Duodenal mucosa (tissue), 2 donors: ENCODE results near the gene DET1.
"Not testable (repeated sequence)": the region's sequence is repeated elsewhere in the genome, so short reads cannot be mapped to it uniquely, and the experiment has no call there.

ENCODE experiments used
- H3K27ac ChIP-seq: one replicate; pipeline ENCODE4 v1.7.0; 2013; ENCODE audit warnings: low read depth, low read length
- H3K27me3 ChIP-seq, 2 donors: one replicate each; pipeline ENCODE4 v1.7.0; 2013; ENCODE audit warnings: low read length in 2 of 2, control low read depth in 1 of 2; ENCODE audit not compliant: insufficient read depth in 2 of 2, control insufficient read depth in 1 of 2
- H3K36me3 ChIP-seq, 2 donors: one replicate each; pipeline ENCODE4 v1.7.0; 2013; ENCODE audit warnings: low read length in 2 of 2, control low read depth in 1 of 2; ENCODE audit not compliant: insufficient read depth in 2 of 2, control insufficient read depth in 1 of 2
- H3K4me1 ChIP-seq, 2 donors: one replicate each; pipeline ENCODE4 v1.7.0; 2013; ENCODE audit warnings: low read length in 2 of 2, control low read depth in 1 of 2; ENCODE audit not compliant: insufficient read depth in 2 of 2, control insufficient read depth in 1 of 2
- H3K4me3 ChIP-seq, 2 donors: one replicate each; pipeline ENCODE4 v1.7.0; 2013; ENCODE audit warnings: low read length in 2 of 2, low read depth in 1 of 2
- H3K9ac ChIP-seq, 2 donors: one replicate each; pipeline ENCODE4 v1.7.0; 2013; ENCODE audit warnings: low read length in 2 of 2, low read depth in 1 of 2
- H3K9me3 ChIP-seq, 2 donors: one replicate each; pipeline ENCODE4 v1.7.0; 2013; ENCODE audit warnings: low read length in 2 of 2, control low read depth in 1 of 2; ENCODE audit not compliant: control insufficient read depth in 1 of 2

DET1 gene

DNA sequence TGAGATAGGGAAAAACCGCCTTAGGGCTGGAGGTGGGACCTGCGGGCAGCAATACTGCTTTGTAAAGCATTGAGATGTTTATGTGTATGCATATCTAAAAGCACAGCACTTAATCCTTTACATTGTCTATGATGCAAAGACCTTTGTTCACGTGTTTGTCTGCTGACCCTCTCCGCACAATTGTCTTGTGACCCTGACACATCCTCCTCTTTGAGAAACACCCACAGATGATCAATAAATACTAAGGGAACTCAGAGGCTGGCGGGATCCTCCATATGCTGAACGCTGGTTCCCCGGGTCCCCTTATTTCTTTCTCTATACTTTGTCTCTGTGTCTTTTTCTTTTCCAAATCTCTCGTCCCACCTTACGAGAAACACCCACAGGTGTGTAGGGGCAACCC is 5.4 kb downstream of the DET1 start:
- H3K36me3 ChIP-seq, H3K9me3 ChIP-seq, H3K4me1 ChIP-seq, H3K27ac ChIP-seq, H3K4me3 ChIP-seq, H3K27me3 ChIP-seq, H3K9ac ChIP-seq: not testable (repeated sequence)

DNA sequence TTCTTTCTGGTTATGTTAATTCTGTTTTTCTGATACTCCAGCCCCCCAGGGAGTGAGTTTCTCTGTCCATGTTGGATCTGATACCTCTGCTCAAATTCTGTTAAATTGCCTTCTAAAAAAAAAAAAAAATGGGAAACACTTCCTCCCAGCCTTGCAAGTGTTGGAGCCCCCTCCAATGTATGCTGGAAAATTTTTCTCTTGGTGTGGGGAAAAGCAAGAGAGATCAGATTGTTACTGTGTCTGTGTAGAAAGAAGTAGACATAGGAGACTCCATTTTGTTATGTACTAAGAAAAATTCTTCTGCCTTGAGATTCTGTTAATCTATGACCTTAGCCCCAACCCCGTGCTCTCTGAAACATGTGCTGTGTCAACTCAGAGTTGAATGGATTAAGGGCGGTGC is 6.1 kb downstream of the DET1 start:
- not testable (repeated sequence) for H3K36me3 ChIP-seq, H3K9me3 ChIP-seq, H3K4me1 ChIP-seq, H3K27me3 ChIP-seq, H3K27ac ChIP-seq, H3K9ac ChIP-seq, H3K4me3 ChIP-seq

- Histone ChIP-seq H3K4me1 (no peaks in the 10 kb centered on the region), H3K4me3 (no peak overlapping the region), H3K36me3 (no peaks in the 10 kb centered on the region), H3K9me3 (no peaks in the 10 kb centered on the region), H3K27me3 (no peaks in the 10 kb centered on the region), H3K9ac (no peak overlapping the region), H3K27ac (no peak overlapping the region)
Observed at GRCh38 chr15:88539441-88539840, 7.0 kb downstream of the DET1 start.

GRCh38 chr15:88538972-88539371 is 7.5 kb downstream of the DET1 start:
- H3K4me1 ChIP-seq: no peaks in the 10 kb centered on the region

GRCh38 chr15:88537591-88538317 is 8.7 kb downstream of the DET1 start:
- no peak overlapping the region for H3K4me3 ChIP-seq
- H3K27ac ChIP-seq: no peak overlapping the region
- no peaks in the 10 kb centered on the region for H3K9me3 ChIP-seq
- H3K9ac ChIP-seq: no peak overlapping the region
- no peaks in the 10 kb centered on the region for H3K27me3 ChIP-seq
- no peaks in the 10 kb centered on the region for H3K36me3 ChIP-seq
- no peaks in the 10 kb centered on the region for H3K4me1 ChIP-seq

More at GRCh38 chr15:88538972-88539371, 7.5 kb downstream of the DET1 start:
- Histone ChIP-seq H3K36me3 (no peaks in the 10 kb centered on the region), H3K9me3 (no peaks in the 10 kb centered on the region), H3K4me3 (no peak overlapping the region), H3K27me3 (no peaks in the 10 kb centered on the region), H3K9ac (no peak overlapping the region), H3K27ac (no peak overlapping the region)

DNA sequence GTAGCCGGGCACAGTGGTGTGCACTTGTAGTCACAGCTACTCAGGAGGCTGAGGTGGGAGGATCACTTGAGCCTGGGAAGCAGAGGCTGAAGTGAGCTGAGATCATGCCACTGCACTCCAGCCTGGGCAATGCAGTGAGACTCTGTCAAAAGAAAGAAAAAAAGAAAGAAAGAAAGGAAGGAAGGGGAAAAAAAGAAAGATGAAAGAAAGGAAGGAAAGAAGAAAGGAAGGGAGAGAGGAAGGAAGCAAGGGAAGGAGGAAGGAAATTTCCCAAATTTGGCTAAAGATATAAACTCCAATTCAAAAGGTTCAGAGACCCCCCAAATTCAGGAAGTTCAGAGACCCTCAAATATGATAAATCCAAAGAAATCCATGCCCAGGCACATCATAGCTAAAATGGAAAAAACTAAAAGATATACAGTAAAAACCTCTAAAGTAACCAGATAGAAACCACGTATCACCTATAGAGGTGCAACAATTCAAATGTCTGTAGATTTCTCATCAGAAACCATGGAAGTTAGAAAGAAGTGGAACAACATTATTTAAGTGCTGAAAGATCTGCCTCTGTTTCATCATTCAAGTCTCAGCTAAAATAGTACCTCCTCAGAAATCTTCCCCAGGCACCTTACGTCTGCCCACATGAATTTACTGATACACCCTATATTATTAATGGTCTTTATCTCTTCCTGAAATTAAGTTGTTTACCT is 10.7 kb downstream of the DET1 start:
- Histone ChIP-seq H3K27me3 (no peaks in the 10 kb centered on the region), H3K9me3 (no peaks in the 10 kb centered on the region), H3K9ac (no peak overlapping the region), H3K27ac (no peak overlapping the region), H3K4me3 (no peak overlapping the region), H3K4me1 (no peaks in the 10 kb centered on the region), H3K36me3 (peaks cover 4 to 7% of the 10 kb centered on the region in 2 donors)

GRCh38 chr15:88535100-88535499 is 11.4 kb downstream of the DET1 start:
- Histone ChIP-seq H3K27me3 (no peaks in the 10 kb centered on the region), H3K4me3 (no peak overlapping the region), H3K27ac (no peak overlapping the region), H3K9me3 (no peaks in the 10 kb centered on the region), H3K36me3 (peaks cover 10 to 14% of the 10 kb centered on the region in 2 donors), H3K9ac (no peak overlapping the region), H3K4me1 (no peaks in the 10 kb centered on the region)

DNA sequence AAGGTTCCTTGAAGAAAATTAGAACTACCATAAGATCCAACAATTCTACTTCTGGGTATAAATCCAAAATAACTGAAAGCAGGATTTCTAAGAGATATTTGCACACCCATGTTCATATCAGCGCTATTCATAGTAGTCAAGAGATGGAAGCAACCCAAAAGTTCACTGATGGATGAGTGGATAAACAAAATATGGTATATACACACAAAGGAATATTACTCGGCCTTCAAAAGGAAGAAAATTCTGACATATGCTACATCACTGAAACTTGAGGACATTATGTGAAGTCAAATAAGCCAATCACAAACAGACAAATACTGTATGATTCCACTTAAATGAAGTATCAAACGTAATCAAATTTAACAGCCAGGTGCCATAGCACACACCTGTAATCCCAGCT is 13.1 kb downstream of the DET1 start:
- H3K27ac ChIP-seq: no peak overlapping the region
- no peak overlapping the region for H3K9ac ChIP-seq
- no peaks in the 10 kb centered on the region for H3K9me3 ChIP-seq
- peaks cover 17 to 23% of the 10 kb centered on the region in 2 donors for H3K36me3 ChIP-seq
- H3K4me1 ChIP-seq: no peaks in the 10 kb centered on the region
- H3K27me3 ChIP-seq: no peaks in the 10 kb centered on the region
- no peak overlapping the region for H3K4me3 ChIP-seq

GRCh38 chr15:88529021-88529630 is 17.4 kb downstream of the DET1 start:
- Histone ChIP-seq H3K27ac (no peak overlapping the region), H3K9ac (no peak overlapping the region), H3K27me3 (no peaks in the 10 kb centered on the region), H3K36me3 (peaks cover 26 to 47% of the 10 kb centered on the region in 2 donors), H3K4me3 (no peak overlapping the region), H3K9me3 (no peaks in the 10 kb centered on the region), H3K4me1 (no peaks in the 10 kb centered on the region)

DNA sequence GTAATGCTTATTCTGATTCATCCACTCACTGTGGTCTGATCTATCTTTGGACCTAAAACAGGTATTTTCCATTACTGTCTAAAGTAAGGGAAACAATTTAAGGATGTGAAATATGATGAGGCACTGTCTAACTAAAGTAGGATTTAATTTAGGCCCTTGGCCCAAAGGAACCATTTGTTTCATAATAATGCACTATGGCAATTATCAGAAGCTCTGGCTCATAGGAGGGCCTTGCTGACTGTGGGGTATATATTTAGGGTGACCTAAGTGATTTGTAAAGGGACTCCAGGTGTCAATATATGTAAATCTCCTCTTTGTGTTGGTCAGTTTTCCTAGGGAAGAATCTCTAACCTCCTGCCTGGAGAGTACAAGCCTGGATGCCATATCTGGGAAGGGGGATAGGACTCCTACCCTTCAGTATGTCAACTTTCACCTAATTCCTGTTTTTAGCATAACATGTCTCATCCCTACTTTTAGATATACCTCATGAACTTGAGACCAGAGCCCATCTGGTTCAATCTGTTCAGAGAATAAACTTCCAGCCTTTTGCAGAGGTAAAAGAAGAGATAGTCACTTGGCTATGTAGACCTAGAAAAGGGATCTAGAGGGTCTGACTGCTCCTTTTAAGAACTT is 20.1 kb downstream of the DET1 start:
- peaks cover 26 to 51% of the 10 kb centered on the region in 2 donors for H3K36me3 ChIP-seq
- H3K9ac ChIP-seq: no peak overlapping the region
- no peak overlapping the region for H3K4me3 ChIP-seq
- H3K4me1 ChIP-seq: no peaks in the 10 kb centered on the region
- no peaks in the 10 kb centered on the region for H3K9me3 ChIP-seq
- no peak overlapping the region for H3K27ac ChIP-seq
- no peaks in the 10 kb centered on the region for H3K27me3 ChIP-seq
